ENCODE measurements around the gene COL2A1.

The COL2A1 gene

DNA sequence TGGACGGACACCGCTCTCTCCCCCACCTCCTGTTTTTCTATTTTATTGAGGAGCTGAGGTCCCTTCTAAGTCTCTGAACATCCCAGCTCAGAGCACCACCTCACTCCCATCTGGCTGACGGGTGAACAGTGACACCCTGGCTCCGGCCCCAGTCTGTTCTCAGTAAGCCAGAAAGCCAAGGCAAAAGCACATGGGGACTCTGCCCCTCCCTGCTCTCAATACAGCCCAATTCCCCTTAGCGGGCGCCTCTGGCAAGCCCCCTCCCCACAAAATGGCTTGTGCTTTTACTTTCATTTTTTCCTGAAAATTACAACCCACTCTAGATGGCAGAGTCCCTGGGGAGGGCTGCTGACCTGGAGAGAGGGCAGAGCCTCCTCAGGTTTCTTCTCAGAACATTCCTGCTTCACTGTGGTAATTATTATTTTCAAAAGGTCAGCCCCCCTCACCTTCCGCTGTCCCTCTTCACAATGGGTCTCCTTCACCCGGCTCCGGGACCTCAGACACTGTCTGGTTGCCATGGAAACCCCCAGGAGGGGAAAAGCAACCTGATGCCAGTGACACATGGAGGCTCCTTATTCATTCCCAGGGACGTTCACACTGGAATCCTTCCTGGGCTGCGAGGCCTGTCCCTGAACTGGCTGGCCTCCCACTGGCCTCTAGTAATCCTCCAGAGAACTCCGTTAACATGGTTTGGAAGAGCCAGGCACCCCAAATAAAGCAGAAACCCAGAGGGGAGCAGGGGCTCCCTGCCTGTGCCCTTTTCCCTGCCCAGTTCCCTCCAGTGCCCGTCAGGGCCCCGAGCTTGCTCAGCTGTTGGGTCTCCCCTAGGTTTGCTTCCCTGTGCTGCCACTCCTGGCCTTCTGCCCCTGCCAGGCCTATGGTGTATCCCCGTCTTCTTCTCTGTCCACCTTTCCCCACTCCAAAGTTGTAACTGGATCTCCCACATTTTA is 15.9 kb downstream of the COL2A1 start:
- TF ChIP-seq, protein P1, sequence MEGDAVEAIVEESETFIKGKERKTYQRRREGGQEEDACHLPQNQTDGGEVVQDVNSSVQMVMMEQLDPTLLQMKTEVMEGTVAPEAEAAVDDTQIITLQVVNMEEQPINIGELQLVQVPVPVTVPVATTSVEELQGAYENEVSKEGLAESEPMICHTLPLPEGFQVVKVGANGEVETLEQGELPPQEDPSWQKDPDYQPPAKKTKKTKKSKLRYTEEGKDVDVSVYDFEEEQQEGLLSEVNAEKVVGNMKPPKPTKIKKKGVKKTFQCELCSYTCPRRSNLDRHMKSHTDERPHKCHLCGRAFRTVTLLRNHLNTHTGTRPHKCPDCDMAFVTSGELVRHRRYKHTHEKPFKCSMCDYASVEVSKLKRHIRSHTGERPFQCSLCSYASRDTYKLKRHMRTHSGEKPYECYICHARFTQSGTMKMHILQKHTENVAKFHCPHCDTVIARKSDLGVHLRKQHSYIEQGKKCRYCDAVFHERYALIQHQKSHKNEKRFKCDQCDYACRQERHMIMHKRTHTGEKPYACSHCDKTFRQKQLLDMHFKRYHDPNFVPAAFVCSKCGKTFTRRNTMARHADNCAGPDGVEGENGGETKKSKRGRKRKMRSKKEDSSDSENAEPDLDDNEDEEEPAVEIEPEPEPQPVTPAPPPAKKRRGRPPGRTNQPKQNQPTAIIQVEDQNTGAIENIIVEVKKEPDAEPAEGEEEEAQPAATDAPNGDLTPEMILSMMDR (IDR thresholded peaks at IDR 0.05; ENCODE audit: insufficient read depth, low read depth, low read length, missing control alignments) = no peak
- DNase-seq (ENCODE audit: low read depth) = no peak
- H3K4me3 ChIP-seq (ENCODE audit: low read depth, low read length) = no peak overlapping the region

DNA sequence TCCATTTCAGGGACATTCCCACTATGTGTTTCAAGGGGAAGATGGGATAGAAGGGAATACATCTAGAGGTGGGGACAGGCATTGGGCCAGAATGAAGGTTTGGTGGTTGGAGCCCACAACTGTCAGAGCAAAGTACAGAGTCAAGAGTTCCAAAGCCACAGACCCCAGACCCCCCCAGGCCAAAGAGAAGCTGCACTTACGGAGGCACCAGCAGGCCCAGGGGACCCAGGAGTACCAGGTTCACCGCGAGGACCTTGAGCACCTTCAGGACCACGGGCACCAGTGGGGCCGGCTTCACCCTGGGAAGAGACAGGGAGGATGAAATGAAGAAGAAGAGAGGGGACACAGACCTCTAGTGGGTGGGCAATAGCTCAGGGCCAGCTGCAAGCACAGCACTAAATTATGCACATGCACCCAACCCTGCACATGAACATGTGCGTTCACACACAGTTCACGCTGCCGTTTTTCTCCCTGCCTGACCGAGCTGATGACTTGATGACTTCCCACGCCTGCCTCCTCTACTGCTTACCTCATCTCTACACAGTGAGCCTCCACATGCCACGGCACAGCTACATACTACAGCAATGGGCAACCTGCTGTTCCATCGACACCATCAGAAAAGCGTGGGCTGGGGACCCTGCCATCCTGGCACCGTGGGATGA is 16.7 kb downstream of the COL2A1 start:
- no peak for DNase-seq (ENCODE audit: low read depth)
- TF ChIP-seq, protein P1 (IDR thresholded peaks at IDR 0.05; ENCODE audit: insufficient read depth, low read depth, low read length, missing control alignments) = no peak
- H3K4me3 ChIP-seq (ENCODE audit: low read depth, low read length) = no peak overlapping the region

DNA sequence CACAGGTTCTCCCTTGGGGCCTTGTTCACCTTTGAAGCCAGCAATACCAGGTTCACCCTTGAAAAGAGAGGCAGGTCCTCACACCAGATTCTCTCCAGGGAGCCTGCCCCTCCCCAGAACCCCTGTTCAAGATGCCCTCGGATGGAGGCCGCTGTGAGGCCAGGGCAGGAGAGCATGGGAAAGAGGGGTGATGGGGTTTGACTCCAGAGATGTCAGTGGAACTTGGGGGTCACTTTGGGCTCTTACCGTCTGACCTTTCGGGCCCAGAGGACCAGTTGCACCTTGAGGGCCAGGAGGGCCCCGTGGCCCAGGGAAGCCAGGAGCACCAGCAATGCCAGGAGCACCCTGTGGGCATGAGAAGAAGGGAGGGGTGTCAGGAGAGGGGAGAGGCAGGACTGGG is 17.4 kb downstream of the COL2A1 start:
- no peak overlapping the region for H3K4me3 ChIP-seq (ENCODE audit: low read depth, low read length)
- no peak for DNase-seq (ENCODE audit: low read depth)
- TF ChIP-seq, protein P1 (IDR thresholded peaks at IDR 0.05; ENCODE audit: insufficient read depth, low read depth, low read length, missing control alignments) = no peak

DNA sequence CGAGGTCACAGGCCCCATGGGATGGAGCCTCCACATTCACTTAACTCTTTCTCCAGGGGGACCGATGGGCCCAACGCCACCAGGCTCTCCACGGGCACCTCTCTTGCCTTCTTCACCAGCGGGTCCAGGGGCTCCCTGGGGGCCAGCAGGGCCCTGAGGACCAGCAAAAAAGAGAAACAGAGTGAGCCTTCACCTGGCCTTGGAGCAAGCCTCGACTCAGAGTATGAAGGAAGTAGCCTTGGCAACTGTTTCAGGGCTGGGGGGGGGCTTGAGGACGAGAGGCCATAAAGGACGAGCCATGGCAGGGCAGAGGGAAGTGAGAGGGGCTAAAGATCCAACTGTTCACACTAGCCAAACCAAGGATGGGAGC is 18.0 kb downstream of the COL2A1 start:
- no peak for DNase-seq (ENCODE audit: low read depth)
- TF ChIP-seq, protein P1 (IDR thresholded peaks at IDR 0.05; ENCODE audit: insufficient read depth, low read depth, low read length, missing control alignments) = no peak
- H3K4me3 ChIP-seq (ENCODE audit: low read depth, low read length) = no peak overlapping the region

DNA sequence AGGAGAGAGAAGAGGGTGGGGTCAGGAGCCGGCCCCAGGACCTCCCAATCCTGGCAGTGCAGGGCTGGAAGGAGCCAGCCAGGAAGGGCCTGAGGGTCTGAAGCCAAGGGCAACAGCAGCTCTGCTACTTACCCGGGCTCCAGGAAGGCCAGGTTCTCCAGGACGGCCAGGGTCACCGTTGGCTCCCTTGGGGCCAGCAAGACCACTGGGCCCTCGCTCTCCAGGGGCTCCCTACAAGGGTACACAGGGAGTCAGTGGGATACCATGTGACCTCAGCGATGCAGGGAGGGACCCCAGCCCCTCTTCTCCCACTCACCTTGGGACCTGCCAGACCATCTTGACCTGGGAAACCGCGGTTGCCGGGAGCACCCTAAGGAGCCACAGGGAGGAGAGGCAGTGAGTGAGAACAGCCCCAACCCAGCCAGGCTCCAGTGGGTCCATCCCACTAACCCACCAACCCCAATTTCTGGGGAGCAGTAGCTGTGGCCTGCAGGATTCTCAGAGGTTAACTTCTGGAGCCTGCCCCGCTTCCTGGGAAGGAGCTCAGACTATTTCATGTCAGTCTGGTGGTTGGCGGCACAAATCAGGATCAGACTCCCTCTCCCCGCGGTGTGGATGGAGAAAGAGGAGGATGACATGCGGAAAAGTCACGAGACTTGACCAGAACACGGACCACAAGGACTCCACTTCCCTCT is 18.5 kb downstream of the COL2A1 start:
- TF ChIP-seq, protein P1 (IDR thresholded peaks at IDR 0.05; ENCODE audit: insufficient read depth, low read depth, low read length, missing control alignments) = no peak
- H3K4me3 ChIP-seq (ENCODE audit: low read depth, low read length) = no peak overlapping the region
- DNase-seq (ENCODE audit: low read depth) = no peak

DNA sequence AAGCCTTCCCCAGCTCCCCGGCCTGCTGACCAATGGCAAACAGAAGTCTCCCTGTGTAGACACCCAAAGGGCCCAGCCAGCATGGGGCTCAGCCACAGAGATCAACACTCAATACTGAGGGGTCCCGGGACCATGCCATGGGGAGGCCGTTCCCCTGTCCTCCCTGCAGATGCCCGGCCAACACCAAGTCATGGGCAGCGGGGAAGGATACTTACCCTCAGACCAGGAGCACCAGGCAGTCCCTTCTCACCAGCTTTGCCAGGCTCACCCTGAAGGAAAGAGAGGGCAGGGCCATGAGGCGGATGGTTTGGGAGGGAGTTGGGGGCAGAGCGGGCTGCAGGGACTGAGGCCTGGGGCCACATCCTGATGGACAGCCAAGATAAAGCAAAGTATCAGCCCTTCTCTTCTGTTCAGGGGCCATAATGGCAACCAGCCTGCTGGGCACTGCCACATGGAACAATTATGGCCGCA is 19.9 kb downstream of the COL2A1 start:
- TF ChIP-seq, protein P1 (IDR thresholded peaks at IDR 0.05; ENCODE audit: insufficient read depth, low read depth, low read length, missing control alignments) = no peak
- no peak overlapping the region for H3K4me3 ChIP-seq (ENCODE audit: low read depth, low read length)
- no peak for DNase-seq (ENCODE audit: low read depth)

Data from GM12865 (cell line).